Parathyroid adenoma (tissue), 2 donors: ENCODE results near the gene ZPBP2.
"Not testable (repeated sequence)": the region's sequence is repeated elsewhere in the genome, so short reads cannot be mapped to it uniquely, and the experiment has no call there.

Experiments used
- H2AFZ ChIP-seq: fragments of 300-600 bp; sonication (generic); one replicate; pipeline ENCODE4 v1.7.0; 2017; ENCODE audit warnings: antibody characterized with exemption, mild to moderate bottlenecking
- H3K27ac ChIP-seq: fragments of 300-600 bp; sonication (generic); one replicate; pipeline ENCODE4 v1.7.0; 2017
- H3K27me3 ChIP-seq: fragments of 300-600 bp; sonication (generic); one replicate; pipeline ENCODE4 v1.7.0; 2017; ENCODE audit warnings: low read length; ENCODE audit not compliant: control insufficient read depth, insufficient read depth
- H3K36me3 ChIP-seq: fragments of 300-600 bp; sonication (generic); one replicate; pipeline ENCODE4 v1.7.0; 2017; ENCODE audit warnings: low read length; ENCODE audit not compliant: control insufficient read depth, insufficient read depth
- H3K4me1 ChIP-seq: fragments of 300-600 bp; sonication (generic); one replicate; pipeline ENCODE4 v1.7.0; 2017; ENCODE audit warnings: control low read depth
- H3K4me2 ChIP-seq: fragments of 300-600 bp; sonication (generic); one replicate; pipeline ENCODE4 v1.7.0; 2017; ENCODE audit warnings: low read length
- H3K4me3 ChIP-seq: fragments of 300-600 bp; sonication (generic); one replicate; pipeline ENCODE4 v1.7.0; 2017; ENCODE audit warnings: low read depth, low read length
- H3K79me2 ChIP-seq: fragments of 300-600 bp; sonication (generic); one replicate; pipeline ENCODE4 v1.7.0; 2017; ENCODE audit warnings: control low read depth
- H3K9ac ChIP-seq: fragments of 300-600 bp; sonication (generic); one replicate; pipeline ENCODE4 v1.7.0; 2017; ENCODE audit warnings: mild to moderate bottlenecking
- H3K9me3 ChIP-seq: fragments of 300-600 bp; sonication (generic); one replicate; pipeline ENCODE4 v1.7.0; 2017; ENCODE audit warnings: low read length; ENCODE audit not compliant: control insufficient read depth
- CTCF ChIP-seq: fragments of 300-600 bp; sonication (generic); IDR thresholded peaks from one replicate; pipeline ENCODE4 v1.7.0; 2017; ENCODE audit warnings: antibody characterized with exemption, mild to moderate bottlenecking
- donor health status: primary hyperparathyroidism.

ZPBP2 gene

DNA sequence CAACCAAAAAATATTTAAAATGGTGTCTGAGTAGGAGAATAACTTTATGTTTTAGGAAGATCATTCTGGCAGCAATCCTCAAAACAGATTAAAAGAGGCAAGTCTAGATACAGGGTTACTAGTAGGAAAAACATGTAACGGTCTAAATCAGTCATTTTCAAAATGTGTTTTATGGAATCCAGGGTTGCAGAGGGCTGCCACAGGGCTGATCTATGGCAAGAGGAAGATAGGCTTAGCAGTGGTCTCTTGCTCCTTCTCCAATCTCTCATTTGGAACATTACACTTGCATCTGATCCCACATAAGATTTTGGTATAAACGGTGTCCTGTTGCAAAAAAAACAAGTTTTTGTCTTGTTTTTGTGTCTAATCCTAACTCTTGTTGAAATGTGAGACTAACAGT is 13.1 kb upstream of the ZPBP2 start:
- H3K9ac ChIP-seq = no peak overlapping the region
- no peaks in the 10 kb centered on the region for H3K27me3 ChIP-seq
- no peak overlapping the region for H3K4me3 ChIP-seq
- H3K4me1 ChIP-seq = no peaks in the 10 kb centered on the region
- no peaks in the 10 kb centered on the region for H3K79me2 ChIP-seq
- TF ChIP-seq CTCF = no peak
- H3K36me3 ChIP-seq = no peaks in the 10 kb centered on the region
- H3K27ac ChIP-seq = no peak overlapping the region
- no peak overlapping the region for H3K4me2 ChIP-seq
- H2AFZ ChIP-seq = no peak overlapping the region
- no peaks in the 10 kb centered on the region for H3K9me3 ChIP-seq

GRCh38 chr17:39855911-39856649 is 11.9 kb upstream of the ZPBP2 start:
- not testable (repeated sequence) for H3K27me3 ChIP-seq, H3K27ac ChIP-seq, H3K79me2 ChIP-seq, H3K4me3 ChIP-seq, H3K9me3 ChIP-seq, H3K36me3 ChIP-seq, H3K4me1 ChIP-seq, H2AFZ ChIP-seq, H3K4me2 ChIP-seq, H3K9ac ChIP-seq

GRCh38 chr17:39861235-39861634 is 6.8 kb upstream of the ZPBP2 start:
- Histone ChIP-seq H3K4me3 (no peak overlapping the region), H3K79me2 (no peaks in the 10 kb centered on the region), H3K27me3 (peaks cover 13% of the 10 kb centered on the region), H3K36me3 (no peaks in the 10 kb centered on the region), H2AFZ (no peak overlapping the region), H3K4me2 (no peak overlapping the region), H3K9me3 (no peaks in the 10 kb centered on the region), H3K27ac (no peak overlapping the region), H3K4me1 (no peaks in the 10 kb centered on the region), H3K9ac (no peak overlapping the region)
- TF ChIP-seq CTCF = no peak

DNA sequence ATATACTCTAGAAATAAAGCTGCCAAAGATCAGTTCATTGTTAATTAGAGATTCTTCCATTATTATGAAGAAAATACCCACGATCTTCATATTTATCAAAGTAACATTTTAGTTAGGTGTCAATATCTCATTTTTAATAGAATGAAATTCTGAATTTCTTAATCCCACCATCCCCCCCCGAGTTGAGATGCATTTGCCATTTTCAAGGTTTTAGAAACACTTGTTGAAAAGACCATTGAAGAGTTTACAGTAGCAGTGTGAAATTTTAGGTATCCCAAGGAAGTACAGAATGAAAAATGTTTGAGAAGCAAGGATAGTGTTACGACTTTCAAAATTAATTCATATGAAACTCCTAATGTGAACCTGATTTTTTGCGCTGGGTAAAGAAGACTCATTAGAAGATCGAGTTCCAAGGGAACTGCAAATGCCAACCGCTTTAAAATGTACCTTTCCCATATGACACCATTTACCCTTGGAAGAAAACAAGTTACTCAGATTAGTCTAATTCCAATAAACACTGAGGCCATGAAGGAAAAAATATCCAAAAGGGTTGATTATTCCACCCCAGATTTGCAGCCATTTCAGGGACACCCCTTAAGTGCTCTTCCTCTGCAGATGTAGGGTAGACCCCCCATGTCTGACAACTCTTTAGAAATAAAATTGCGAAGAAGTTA is 4.6 kb upstream of the ZPBP2 start:
- Histone ChIP-seq H3K27ac (no peak overlapping the region), H3K36me3 (no peaks in the 10 kb centered on the region), H3K79me2 (no peaks in the 10 kb centered on the region), H2AFZ (no peak overlapping the region), H3K27me3 (peaks cover 14% of the 10 kb centered on the region), H3K4me2 (peak overlapping the region; percentile 49), H3K9ac (no peak overlapping the region), H3K4me1 (no peaks in the 10 kb centered on the region), H3K9me3 (no peaks in the 10 kb centered on the region), H3K4me3 (peak overlapping the region; percentile 23)
- TF ChIP-seq CTCF = no peak

- H3K9ac ChIP-seq = no peak within 1 kb of the TSS
- H3K79me2 ChIP-seq = no peaks in the 10 kb centered on the region
- peak within 1 kb of the TSS; percentile 49 for H3K4me2 ChIP-seq
- H3K4me3 ChIP-seq = peak within 1 kb of the TSS; percentile 23
- TF ChIP-seq CTCF = no peak
- no peaks in the 10 kb centered on the region for H3K36me3 ChIP-seq
- H3K4me1 ChIP-seq = no peaks in the 10 kb centered on the region
- H2AFZ ChIP-seq = peak within 1 kb of the TSS; percentile 54
- H3K27ac ChIP-seq = no peak within 1 kb of the TSS
- no peaks in the 10 kb centered on the region for H3K9me3 ChIP-seq
- H3K27me3 ChIP-seq = peaks cover 18% of the 10 kb centered on the region
Observed at GRCh38 chr17:39863918-39864746, 3.9 kb upstream of the ZPBP2 start, which contains the start of gene IKZF3. Gene IKZF3, minus strand, starts transcription at chr17:39864312. Its CDS starts 186 bp downstream, at chr17:39864126.
